Astrocyte (in vitro differentiated cells and primary cell): ENCODE results near the gene PTX4. TPM values are rescaled to one million over a fixed set of nuclear protein-coding genes. Genes with fewer than 3 reads are reported as not detected.
"Not testable (repeated sequence)": the region's sequence is repeated elsewhere in the genome, so short reads cannot be mapped to it uniquely, and the experiment has no call there.

Experiments used
- DNase-seq: peaks from one replicate; pipeline ENCODE4 v3.0.0-alpha.2; 2010; ENCODE audit warnings: low read depth
- FAIRE-seq: peaks from 2 replicates; lab custom pipeline; 2011; peaks lifted over from hg19 to GRCh38; lab: Jason Lieb, UNC
- H2AFZ ChIP-seq: 2 replicates; pipeline ENCODE4 v1.6.0; 2012; ENCODE audit warnings: low read depth, low read length, inconsistent platforms
- H3K27ac ChIP-seq: 2 replicates; pipeline ENCODE4 v1.5.1; 2011; ENCODE audit warnings: low read depth, low read length, inconsistent platforms
- H3K27me3 ChIP-seq: 2 replicates; pipeline ENCODE4 v1.6.0; 2011; ENCODE audit warnings: low read length, inconsistent platforms; ENCODE audit not compliant: insufficient read depth
- H3K36me3 ChIP-seq: 2 replicates; pipeline ENCODE4 v1.5.1; 2011; ENCODE audit warnings: low read length, inconsistent platforms; ENCODE audit not compliant: insufficient read depth
- H3K4me1 ChIP-seq: 2 replicates; pipeline ENCODE4 v1.5.1; 2011; ENCODE audit warnings: low read length, inconsistent platforms; ENCODE audit not compliant: insufficient read depth
- H3K4me2 ChIP-seq: 2 replicates; pipeline ENCODE4 v1.6.0; 2012; ENCODE audit warnings: low read length, inconsistent platforms
- H3K4me3 ChIP-seq: 2 replicates; pipeline ENCODE4 v1.5.1; 2011; ENCODE audit warnings: low read depth, mild to moderate bottlenecking, low read length, inconsistent platforms; ENCODE audit not compliant: insufficient read depth
- H3K79me2 ChIP-seq: 2 replicates; pipeline ENCODE4 v1.6.0; 2012; ENCODE audit warnings: mild to moderate bottlenecking, low read length, inconsistent platforms; ENCODE audit not compliant: insufficient read depth
- H3K9ac ChIP-seq: 2 replicates; pipeline ENCODE4 v1.6.0; 2012; ENCODE audit warnings: mild to moderate bottlenecking, low read length, inconsistent platforms
- H3K9me3 ChIP-seq: 2 replicates; pipeline ENCODE4 v1.5.1; 2012; ENCODE audit warnings: low read depth, mild to moderate bottlenecking, low read length, inconsistent platforms; ENCODE audit not compliant: insufficient read depth
- H4K20me1 ChIP-seq: 2 replicates; pipeline ENCODE4 v1.6.0; 2012; ENCODE audit warnings: low read length, inconsistent platforms; ENCODE audit not compliant: insufficient read depth
- H3K27ac Mint-ChIP-seq: one replicate; pipeline ENCODE4 v1.8.0; 2021; ENCODE audit warnings: mild to moderate bottlenecking, mixed read lengths; ENCODE audit not compliant: unreplicated experiment
- H3K27me3 Mint-ChIP-seq: one replicate; pipeline ENCODE4 v1.8.0; 2021; ENCODE audit warnings: low read depth, mixed read lengths; ENCODE audit not compliant: unreplicated experiment
- H3K36me3 Mint-ChIP-seq: one replicate; pipeline ENCODE4 v1.8.0; 2021; ENCODE audit warnings: low read depth, mixed read lengths; ENCODE audit not compliant: unreplicated experiment
- H3K4me1 Mint-ChIP-seq: one replicate; pipeline ENCODE4 v1.8.0; 2021; ENCODE audit warnings: low read depth, mixed read lengths; ENCODE audit not compliant: unreplicated experiment
- H3K4me3 Mint-ChIP-seq: one replicate; pipeline ENCODE4 v1.8.0; 2021; ENCODE audit warnings: mild to moderate bottlenecking, moderate library complexity, mixed read lengths; ENCODE audit not compliant: unreplicated experiment
- H3K9me3 Mint-ChIP-seq: one replicate; pipeline ENCODE4 v1.8.0; 2021; ENCODE audit warnings: mild to moderate bottlenecking, mixed read lengths; ENCODE audit not compliant: unreplicated experiment
- CTCF ChIP-seq: IDR thresholded peaks from 2 replicates; pipeline ENCODE4 v1.5.1; 2011; ENCODE audit warnings: low read depth, mild to moderate bottlenecking, inconsistent platforms, low read length, moderate library complexity; ENCODE audit not compliant: insufficient read depth
- EZH2 ChIP-seq: IDR thresholded peaks from 2 replicates; pipeline ENCODE4 v1.6.1; 2012; ENCODE audit warnings: mild to moderate bottlenecking, low read length, inconsistent platforms; ENCODE audit not compliant: insufficient read depth
- total RNA-seq: library from RNA; stranded (reverse); gene quantifications from 2 replicates; pipeline ENCODE4 v1.2.1, GENCODE V29; 2021

PTX4 gene
- total RNA-seq, 1 donor from 2014 or later, result not detected

GRCh38 chr16:1470481-1471251 lies 18.1 kb downstream of the PTX4 start:
- H2AFZ ChIP-seq, result no peak overlapping the region
- FAIRE-seq (no peak), DNase-seq (peak; percentile 44)
- H3K9me3 Mint-ChIP-seq, result peaks cover 3% of the 10 kb centered on the region
- no peak for TF ChIP-seq EZH2
- no peak for TF ChIP-seq CTCF
- peak overlapping the region; percentile 68 for H3K4me2 ChIP-seq
- peaks cover 2% of the 10 kb centered on the region for H3K36me3 Mint-ChIP-seq
- H3K79me2 ChIP-seq, result peaks cover 77% of the 10 kb centered on the region
- H3K27ac ChIP-seq, result peak overlapping the region; percentile 16
- peaks cover 54% of the 10 kb centered on the region for H4K20me1 ChIP-seq
- H3K4me1 Mint-ChIP-seq, result peaks cover 18% of the 10 kb centered on the region
- H3K4me3 ChIP-seq, result no peak overlapping the region
- no peaks in the 10 kb centered on the region for H3K36me3 ChIP-seq
- H3K9me3 ChIP-seq, result no peaks in the 10 kb centered on the region
- H3K27me3 Mint-ChIP-seq, result no peaks in the 10 kb centered on the region
- H3K27ac Mint-ChIP-seq, result peak overlapping the region; percentile 80
- H3K9ac ChIP-seq, result no peak overlapping the region
- H3K4me1 ChIP-seq, result peaks cover 29% of the 10 kb centered on the region
- H3K4me3 Mint-ChIP-seq, result peak overlapping the region; percentile 78
- no peaks in the 10 kb centered on the region for H3K27me3 ChIP-seq

- no peak overlapping the region for H3K4me2 ChIP-seq
- no peak overlapping the region for H2AFZ ChIP-seq
- H3K4me3 ChIP-seq, result no peak overlapping the region
- no peak overlapping the region for H3K27ac ChIP-seq
- no peaks in the 10 kb centered on the region for H3K9me3 ChIP-seq
- no peaks in the 10 kb centered on the region for H3K27me3 ChIP-seq
- FAIRE-seq (no peak), DNase-seq (no peak)
- H3K27ac Mint-ChIP-seq, result peak overlapping the region; percentile 70
- peaks cover 82% of the 10 kb centered on the region for H3K79me2 ChIP-seq
- H3K4me3 Mint-ChIP-seq, result no peak overlapping the region
- peaks cover 57% of the 10 kb centered on the region for H4K20me1 ChIP-seq
- H3K36me3 Mint-ChIP-seq, result peaks cover 5% of the 10 kb centered on the region
- peaks cover 23% of the 10 kb centered on the region for H3K4me1 ChIP-seq
- H3K36me3 ChIP-seq, result no peaks in the 10 kb centered on the region
- no peak overlapping the region for H3K9ac ChIP-seq
- H3K27me3 Mint-ChIP-seq, result no peaks in the 10 kb centered on the region
- H3K9me3 Mint-ChIP-seq, result no peaks in the 10 kb centered on the region
- H3K4me1 Mint-ChIP-seq, result peaks cover 18% of the 10 kb centered on the region
- no peak for TF ChIP-seq EZH2
- no peak for TF ChIP-seq CTCF
Observed at GRCh38 chr16:1469693-1470201, 19.0 kb downstream of the PTX4 start.

DNA sequence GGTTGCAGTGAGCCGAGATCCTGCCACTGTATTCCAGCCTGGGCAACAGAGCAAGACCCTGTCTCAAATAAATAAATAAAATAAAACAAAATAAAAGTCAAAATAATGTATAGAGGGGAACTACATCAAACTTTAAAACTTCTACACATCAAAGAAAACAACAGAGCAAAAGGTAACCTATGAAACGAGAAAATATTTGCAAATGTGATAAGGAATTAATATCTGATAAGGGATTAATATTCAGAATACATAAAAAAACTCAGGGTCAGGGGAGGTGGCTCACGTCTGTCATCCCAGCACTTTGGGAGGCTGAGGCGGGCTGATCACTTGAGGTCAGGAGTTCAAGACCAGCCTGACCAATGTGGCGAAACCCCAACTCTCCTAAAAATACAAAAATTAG lies 19.6 kb downstream of the PTX4 start:
- H3K4me1 Mint-ChIP-seq, result peaks cover 18% of the 10 kb centered on the region
- not testable (repeated sequence) for H2AFZ ChIP-seq

More for the DNA sequence above, 19.6 kb downstream of the PTX4 start:
- DNase-seq, H3K36me3 Mint-ChIP-seq, H3K9me3 Mint-ChIP-seq, H3K27ac ChIP-seq, H3K27me3 Mint-ChIP-seq, H3K9ac ChIP-seq, H3K4me3 ChIP-seq, H3K4me2 ChIP-seq, FAIRE-seq, H3K27me3 ChIP-seq, H3K4me3 Mint-ChIP-seq, H3K9me3 ChIP-seq, H3K36me3 ChIP-seq: not testable (repeated sequence)
- H3K27ac Mint-ChIP-seq, result peak overlapping the region; percentile 70
- H3K4me1 ChIP-seq, result peaks cover 20% of the 10 kb centered on the region
- peaks cover 76% of the 10 kb centered on the region for H3K79me2 ChIP-seq
- H4K20me1 ChIP-seq, result peaks cover 57% of the 10 kb centered on the region
